Renal cortical epithelial cell (primary cell): ENCODE measurements around the gene YWHAG. TPM values are rescaled to one million over a fixed set of nuclear protein-coding genes. Genes with fewer than 3 reads are reported as not detected.
"Not testable (repeated sequence)": the region's sequence is repeated elsewhere in the genome, so short reads cannot be mapped to it uniquely, and the experiment has no call there.

Experiments used
- DNase-seq: peaks from one replicate; pipeline ENCODE4 v3.0.0-alpha.2; 2011; ENCODE audit warnings: low read depth
- total RNA-seq: library from RNA; depleted of rRNA; stranded (reverse); fragments of >200 nt; gene quantifications from 2 replicates; pipeline ENCODE4 v1.2.3, GENCODE V29; 2014

Gene YWHAG
- total RNA-seq, 1 donor from 2014 or later, result 221 TPM

DNA sequence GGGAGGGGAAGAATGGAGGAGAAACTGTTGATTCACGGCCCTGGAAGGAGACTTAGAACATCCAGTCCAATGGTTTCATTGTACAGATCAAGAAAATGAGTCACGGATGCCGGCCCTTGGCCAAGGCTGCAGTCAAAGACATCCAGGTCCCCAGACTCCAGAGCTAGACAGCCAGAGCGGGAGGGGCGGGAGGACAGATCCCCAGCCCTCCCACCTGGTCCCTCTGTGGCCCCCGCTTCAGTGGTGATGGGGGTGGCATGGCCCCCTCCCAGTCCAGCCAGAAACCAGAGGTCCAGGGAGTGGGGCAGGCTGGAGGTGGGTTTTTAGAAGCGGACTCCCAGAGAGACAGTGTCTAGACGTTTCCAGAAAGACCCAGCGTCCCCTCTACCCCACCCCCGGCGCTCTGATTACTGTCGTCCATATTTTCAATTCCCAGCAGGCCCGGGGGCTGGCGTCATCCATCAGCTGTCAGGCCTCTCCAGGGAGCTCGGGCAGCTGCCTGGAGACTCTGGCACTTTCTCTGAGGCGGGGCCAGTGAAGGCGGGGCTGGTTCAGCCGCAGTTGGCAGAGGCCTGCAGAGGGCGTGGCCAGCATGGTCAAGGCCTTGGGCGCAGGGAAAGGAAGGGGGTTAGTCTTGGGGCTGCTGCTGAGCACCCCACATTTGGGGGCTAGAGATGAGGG is 64.3 kb downstream of the YWHAG start:
- DNase-seq, result peak; percentile 89

DNA sequence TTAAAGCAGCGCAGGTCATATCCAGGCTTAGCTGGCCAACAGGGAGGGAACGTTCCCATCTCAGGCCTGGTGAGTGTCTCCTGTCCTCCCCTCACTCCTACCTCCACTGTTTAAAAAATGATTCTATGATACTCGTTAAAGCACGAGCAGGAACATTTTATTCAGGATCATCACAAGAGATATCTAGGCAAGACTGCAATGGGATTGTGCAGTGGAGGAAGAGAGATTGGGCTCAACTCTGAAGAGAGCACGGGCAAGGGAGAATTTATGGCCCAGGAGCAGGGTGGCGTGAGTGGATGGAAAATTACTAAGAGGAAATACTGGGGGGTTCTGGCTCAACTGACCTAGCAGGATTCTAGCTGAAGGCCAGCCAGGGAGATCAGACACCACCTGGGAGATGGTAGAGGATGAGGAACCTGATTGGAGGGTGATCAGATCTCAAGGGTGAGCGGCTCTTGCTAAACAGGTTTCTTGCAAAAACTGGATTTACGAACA is 65.3 kb downstream of the YWHAG start:
- DNase-seq, result no peak

DNA sequence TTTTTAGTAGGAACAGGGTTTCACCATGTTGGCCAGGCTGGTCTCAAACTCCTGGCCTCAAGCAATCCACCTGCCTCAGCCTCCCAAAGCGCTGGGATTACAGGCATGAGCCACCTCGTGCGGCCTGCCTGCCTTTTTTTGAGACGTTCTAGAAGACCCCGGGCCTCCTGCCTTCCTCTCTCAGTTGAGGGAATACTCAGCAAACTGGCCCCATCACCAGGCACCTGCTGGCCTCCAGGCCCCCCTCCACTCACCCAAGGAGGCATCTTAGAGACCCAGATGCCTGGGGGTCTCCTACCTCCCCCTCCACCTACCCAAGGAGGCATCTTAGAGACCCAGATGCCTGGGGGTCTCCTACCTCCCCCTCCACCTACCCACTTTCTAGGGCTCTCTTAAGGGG is 65.9 kb downstream of the YWHAG start:
- DNase-seq, result not testable (repeated sequence)

DNA sequence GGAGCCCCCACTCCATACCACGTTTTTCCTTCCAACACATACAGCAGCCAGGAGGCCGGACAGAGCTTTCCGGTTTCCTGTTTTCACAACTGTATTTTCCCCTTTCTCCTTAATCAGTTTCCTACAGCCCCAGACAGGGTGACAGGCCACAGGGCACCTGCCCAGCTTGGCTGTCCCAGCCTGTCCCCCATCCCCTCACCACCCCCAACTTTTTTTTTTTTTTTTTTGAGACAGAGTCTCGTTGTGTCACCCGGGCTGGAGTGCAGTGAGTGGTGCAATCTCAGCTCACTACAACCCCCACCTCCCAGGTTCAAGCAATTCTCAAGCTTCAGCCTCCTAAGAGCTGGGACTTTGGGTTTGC is 66.6 kb downstream of the YWHAG start:
- DNase-seq, result no peak

DNA sequence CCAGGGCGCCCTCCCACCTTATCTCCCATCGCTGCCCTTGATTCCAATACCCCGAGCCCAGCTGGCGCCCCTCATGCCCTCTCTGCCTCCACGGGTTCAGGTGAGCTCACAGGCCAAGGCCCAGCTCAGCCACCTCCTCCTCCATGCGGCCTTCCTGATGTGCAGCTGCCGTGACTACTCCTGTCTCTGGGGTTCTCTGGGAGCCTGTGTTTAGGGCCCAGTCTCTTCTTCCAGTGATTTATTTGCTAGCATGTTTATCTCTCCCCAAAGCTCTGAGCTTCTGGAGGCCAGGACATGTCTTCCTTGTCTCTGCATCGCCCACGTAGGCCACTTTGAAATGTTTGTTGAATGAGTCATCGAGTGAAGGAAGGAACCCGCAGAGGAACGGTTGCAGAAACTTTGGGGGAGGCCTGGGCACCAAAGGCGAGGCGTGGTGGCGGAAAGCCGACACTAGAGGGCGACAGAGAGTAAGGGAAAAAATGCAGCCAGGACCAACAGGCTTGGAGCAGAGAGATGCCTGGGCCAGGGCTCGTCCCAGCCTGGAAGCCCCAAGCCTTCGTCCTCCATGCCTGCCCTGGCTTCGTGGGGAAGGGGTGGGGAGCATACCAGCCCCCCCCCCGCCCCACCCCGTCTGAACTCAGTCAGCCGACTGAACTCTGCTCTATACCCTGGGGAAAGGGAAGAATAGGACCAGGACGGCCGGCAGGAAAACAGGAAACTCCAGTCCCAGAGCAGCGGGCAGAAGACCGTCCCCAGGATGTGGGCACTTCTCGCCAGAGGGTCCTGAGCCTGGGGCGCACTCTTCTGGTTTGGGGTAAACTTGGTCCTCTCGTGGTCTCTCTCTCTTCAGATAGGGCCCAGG is 67.2 kb downstream of the YWHAG start:
- peak; percentile 96 for DNase-seq

DNA sequence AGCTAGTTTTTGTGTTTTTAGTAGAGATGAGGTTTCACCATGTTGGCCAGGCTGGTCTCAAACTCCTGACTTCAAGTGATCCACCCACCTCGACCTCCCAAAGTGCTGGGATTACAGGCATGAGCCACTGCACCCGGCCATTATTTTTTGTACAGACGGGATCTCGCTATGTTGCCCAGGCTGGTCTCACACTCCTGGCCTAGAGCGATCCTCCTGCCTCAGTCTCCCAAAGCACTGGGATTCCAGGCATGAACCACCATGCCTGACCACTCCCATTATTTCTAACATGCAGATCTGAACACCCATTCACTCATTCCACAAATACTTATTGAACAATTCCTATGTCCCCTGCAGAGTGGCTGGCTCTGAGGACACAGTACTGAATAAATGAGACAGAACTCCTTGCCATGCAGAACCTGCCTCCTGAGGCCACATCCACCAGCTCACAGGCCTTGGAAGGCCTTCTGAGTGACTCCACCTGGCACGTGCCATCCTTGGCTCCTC is 67.9 kb downstream of the YWHAG start:
- not testable (repeated sequence) for DNase-seq

DNA sequence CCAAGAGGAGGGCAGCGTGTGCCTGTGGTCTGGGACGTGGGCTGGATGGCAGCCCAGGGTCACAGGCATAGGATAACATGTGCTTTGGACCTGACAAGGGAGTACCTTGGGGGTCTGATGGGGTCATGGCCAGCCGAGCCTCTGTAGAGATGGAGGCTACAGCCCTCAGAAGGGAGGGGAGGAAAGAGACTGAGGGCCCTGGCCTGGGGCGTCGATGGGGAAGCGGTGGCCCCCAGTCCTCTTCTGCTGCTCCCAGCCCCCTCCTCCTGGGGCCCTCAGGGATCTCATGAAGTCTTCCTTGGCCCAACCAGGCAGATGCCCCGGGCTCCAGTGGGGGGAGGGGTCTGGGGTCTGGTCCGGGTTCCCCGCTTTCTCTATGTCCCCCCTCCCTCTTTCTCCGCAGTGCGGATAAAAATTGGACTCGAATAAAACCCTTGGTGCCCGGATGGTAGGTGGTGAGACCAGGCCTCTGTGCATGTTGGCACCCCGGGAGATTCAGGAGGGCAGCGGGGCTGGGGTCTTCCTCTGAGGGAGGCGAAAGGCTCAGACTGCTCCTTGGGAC is 71.9 kb downstream of the YWHAG start:
- no peak for DNase-seq

DNA sequence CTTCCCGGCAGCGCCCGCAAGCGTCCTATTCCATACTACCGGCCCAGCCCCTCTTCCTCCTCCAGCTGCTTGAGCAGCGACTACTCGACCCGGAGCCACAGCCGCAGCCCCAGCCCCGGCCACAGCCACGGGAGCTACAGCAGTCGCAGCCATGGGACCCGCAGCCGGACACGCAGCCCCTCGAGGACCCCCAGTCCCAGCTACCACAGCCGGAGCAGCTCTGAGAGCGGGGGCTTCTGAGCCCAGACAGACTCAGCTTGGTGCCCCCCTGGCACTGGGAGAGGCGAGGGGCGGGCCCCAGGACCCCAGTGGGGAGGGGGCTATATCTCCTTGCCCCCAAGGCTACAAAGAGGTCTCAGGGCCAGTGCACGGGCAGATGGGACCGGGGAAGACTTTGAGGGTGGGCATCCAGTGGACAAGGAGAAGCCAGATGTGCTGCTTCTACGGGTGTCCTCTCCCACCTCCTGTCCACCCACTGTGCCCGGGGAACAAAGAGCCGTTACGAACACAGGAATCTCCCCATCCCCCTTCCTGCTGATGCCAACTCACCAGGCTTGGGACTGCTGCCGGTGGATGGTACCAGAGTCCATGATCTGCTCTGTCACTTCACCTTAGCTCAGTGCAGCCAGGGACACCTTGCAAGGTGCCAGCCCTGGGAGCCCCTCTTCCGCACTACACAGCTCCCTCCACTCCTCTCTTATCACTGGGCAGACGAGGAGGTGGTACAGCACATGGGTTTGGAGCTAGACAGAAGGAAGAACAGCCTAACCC is 73.0 kb downstream of the YWHAG start:
- no peak for DNase-seq

DNA sequence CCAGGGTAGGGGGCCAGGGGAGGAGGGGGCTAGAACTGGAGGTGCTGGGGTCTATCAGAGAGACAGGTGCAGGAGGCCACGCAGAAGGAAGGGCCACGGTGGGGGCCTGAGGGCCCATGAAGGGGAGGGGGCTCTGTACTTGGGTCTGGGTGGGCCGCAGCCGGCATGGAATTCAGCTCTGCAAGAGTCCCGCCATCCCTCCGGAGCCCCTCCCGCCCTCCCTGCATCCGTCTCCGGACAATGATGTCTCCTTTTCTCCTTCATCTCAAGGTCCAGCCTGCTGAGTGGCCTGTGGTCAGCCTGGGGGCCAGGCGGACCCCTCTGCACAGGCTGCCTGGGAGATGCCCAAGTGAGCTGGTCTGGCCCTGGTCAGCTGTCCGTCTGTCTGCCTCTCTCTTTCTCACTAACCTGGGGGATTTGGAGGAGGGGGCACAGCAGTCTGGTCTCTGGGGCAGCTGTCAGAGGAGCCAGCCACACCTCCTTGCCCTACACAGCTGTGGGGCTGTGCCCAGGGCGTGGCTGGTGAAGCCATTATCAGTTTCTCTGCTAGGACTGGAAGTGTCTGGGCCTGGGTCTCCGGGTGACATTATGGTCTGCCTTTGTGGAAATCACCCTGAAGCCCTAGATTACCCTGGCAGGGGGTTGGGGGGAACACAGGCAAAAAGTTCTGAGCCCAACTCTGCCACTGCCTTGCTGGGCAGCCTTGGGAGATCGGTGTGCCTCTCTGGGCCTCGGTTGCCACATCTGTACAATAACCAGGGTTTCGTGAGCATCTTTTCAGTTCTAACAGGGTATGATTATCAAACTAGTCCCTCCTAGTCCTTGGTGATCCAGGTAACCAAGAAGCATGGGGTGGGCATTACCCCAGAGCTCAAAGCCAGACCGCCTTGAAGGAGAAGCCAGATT is 75.3 kb downstream of the YWHAG start:
- no peak for DNase-seq

DNA sequence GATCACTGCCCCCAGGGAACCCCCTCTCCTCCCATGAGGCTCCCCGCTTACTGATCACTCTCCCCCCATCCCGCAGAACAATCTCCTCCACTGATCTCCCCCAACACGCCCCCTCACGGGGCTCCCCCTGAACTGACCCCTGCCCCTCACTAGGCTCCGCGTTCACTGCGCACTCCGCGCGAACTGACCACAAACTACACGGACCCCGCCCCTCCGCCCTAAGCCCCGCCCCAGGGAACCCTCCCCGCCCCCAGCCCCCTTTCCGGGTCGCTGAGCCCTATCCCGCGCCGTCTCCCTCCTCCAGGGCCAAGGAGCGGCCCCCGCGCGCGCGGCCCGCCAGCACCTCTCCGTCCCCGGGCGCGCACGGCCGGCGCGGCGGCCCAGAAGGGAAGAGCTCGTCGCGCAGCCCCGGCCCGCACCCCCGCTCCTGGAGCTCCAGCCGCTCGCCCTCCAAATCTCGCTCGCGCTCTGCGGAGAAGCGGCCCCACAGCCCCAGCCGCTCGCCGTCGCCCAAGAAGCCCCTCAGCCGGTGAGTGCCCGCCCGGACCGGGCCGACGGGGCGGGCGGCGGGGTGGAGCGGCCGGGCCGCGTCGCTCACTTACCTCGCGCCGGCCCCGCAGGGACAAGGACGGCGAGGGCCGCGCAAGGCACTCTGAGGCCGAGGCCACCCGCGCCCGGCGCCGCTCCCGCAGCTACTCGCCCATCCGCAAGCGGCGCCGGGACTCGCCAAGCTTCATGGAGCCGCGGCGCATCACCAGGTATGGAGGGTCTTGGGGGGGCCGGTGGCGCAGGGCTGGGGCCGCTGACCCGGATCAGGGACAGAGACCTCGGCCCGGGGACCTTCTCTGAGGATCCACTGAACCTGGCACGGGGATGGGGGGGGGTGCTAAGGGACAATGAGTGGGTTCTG is 76.2 kb downstream of the YWHAG start:
- no peak for DNase-seq

DNA sequence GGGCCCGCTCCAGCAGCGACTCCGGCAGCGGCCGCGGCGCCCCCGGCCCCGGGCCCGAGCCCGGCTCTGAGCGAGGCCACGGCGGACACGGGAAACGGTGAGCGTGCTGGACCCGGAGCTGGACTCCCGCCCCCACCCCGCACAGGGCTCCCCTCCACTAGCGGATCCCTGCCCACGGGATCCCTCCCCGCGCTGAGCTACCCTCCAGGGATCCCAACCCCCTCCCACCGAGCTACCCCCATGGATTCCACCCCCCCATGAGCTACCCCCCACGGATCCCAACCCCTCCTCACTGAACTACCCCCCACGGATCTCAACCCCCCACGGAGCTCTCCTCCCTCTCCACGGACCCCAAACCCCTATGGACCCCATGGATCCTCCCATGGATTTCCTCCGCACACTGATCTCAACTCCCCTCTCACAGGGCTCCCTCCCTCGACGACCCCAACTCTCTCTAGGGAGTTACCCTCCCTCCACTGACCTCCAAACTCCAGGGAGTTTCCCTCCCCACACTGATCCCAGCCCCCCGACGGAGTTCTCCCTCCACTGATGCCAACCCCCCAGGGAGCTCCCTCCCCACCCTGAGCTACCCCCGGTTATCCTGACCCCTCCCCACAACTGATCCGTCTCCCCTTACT is 77.0 kb downstream of the YWHAG start:
- DNase-seq, result no peak

DNA sequence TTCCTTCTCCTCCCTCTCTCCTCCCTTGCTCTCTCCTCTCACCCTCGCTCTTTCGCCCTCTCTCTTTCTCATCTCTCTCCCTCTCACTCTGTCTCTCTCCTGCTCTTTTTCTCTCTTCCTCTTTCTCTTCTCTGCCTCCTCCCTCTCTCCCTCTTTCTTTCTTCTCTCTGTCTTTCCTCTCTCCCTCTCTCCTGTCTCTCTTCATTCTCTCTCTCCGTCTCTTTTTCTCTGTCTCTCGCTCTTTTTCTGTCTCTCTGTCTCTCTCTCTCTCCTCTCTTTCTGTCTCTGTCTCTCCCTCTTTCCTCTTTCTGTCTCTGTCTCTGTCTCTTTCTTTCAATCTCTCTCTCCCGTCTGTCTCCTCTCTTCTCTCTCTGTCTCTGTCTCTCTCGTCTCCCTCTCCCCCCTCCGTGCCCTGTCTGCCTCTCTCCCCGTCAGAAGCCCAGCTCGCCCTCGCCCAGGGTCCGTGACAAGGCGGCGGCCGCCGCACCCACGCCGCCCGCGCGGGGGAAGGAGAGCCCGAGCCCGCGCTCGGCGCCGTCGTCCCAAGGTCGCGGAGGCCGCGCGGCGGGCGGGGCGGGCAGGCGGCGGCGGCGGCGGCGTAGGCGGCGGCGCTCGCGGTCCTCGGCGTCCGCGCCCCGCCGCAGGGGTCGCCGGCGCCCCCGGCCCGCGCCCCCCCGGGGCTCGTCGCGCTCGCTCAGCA is 77.6 kb downstream of the YWHAG start:
- no peak for DNase-seq

DNA sequence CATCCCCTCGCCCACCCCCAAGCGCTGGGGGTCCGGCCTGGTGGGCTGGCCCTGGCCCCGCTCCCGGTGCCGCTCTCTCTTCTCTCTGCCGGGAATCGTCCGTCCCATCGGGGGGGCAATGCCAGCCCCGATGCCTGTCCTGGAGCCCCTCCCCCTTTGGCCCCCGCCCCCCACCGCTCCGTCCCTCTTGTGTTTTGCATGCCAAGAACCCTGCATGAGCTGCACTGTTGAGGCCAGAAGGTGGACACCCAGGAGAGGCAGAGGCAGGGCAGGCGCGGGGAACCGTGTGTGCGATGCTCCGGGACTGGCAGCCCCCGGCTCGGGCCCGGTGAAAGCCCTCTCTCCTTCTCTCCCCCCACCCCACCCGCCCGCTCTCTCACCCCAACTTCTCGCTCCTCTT is 78.4 kb downstream of the YWHAG start:
- no peak for DNase-seq

DNA sequence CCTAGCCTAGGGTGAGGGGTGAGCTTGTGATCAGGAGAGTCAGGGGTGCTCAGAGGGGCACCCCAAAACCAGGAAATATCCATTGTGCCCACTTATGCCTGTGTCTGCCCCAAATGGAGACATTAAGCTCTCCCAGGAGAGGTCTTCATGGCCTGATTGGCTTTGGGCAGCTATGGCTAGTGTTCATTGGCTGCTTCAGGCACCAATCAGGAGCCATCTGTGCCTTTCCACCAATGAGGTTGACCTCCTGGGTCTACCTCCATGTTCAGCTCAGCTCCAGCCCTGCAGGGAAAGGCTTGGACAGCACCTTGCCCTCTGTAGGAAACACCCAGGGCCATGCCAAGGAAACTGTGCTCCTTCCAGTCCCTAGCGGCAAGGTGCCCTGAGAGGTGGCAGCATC is 80.3 kb downstream of the YWHAG start:
- no peak for DNase-seq
